T-helper 9 cell (primary cell): ENCODE results near the gene WDR35.

Source experiments
- DNase-seq: peaks from one replicate; pipeline ENCODE4 v3.0.0-alpha.2; 2020

WDR35 gene

DNA sequence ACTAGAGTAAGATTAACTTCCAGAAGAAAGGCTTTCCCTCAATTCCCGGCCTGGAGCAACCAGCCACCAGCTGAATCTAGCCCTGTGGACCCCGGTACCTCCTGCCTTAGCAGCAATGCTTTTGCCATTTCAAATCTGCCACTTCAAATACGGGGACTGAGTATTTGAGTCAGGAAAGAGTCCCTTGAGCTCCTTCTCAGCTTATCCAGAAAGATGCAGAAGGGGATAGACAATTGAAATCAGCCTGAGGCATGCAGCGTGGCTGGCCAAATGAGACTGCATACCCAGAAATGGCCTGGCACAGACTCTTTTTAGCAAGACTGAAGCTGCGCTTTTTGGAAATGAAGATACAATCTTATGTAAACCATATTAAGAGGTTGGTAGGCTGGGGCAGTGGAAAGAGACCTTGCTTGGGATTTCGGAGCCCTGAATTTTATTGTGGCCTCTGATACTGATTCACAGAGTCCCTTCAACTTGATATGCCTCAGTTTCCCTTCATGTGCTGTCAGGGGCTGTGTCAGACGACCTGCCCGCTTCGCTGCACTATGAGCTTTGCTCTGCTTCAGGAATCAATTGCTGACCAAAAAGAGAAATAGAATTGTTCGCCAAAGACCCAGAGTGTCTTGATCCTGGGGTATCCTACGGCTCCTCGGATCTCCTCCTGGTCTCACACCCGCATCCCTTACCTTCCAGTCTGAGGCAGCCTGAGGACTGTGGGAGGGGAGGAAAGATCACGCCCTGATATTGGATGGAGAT, 21.5 kb upstream of the WDR35 start:
- DNase-seq = no peak

DNA sequence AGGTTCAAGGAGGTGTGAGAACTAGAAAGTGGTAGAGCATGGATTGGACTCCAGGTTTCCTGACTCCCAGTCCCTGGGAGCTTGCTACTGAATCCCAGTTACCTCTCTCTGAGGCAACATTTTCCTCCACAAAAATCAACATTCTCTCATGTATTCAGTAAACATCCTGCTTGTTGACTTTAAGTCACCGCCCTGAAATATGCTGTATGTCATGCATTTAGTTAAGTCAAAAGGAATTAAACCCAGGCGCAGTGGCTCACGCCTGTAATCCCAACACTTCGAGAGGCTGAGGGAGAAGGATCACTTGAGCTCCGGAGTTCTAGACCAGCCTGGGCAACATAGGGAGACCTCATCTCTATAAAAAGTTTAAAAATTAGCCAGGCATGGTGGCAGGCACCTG, 18.8 kb upstream of the WDR35 start:
- no peak for DNase-seq

- no peak for DNase-seq
These were observed 16.1 kb upstream of the WDR35 start for GRCh38 chr2:20005891-20006470.

DNA sequence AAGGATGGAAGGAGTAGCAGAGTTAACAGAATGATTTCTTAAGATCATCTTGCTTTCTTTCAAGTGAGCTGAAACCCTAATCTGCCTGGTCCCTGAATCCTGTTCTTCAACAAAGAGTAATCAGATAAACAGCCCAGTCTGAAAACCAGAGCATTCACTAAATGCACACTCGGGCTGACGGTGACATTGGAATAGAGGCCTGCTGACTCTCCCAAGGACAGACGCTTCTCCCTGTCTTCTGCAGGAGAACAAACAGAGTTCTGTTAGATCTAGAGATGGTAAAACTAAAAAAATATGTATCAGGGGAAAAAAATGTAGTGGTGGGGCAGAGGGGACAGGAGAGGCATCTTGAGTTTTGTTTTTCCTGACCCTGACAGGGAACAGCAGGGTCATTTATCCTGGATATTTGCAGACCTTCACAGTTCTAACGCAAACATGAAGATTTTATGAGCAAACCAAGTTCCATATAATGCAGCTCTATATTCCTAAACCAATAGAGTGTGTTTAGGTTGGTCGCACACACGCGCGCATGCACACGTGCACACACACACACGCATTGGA, 15.2 kb upstream of the WDR35 start:
- DNase-seq = no peak

DNA sequence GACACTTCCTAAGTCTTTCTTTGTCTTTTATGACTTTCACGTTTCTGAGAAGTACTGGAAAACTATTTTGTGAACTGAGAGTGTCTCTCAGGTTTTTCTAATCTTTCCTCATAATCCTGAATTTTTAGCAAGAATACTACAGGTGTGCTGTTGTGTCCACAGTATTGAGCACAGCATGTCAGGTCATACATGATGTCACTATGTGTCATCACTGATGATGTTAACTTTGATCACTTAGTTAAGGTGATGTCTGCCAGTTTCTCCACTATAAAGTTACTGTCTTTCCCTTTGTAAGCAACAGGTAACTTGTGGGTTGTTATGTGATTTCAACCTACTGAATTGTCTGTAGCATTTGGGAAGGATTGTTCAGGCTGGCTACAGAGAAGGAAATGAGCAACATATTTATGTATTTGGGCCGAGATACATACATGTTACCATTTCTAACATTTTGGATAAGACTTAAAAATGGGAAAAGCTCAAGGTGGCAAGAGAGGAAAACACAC, 11.5 kb upstream of the WDR35 start:
- DNase-seq = no peak

DNA sequence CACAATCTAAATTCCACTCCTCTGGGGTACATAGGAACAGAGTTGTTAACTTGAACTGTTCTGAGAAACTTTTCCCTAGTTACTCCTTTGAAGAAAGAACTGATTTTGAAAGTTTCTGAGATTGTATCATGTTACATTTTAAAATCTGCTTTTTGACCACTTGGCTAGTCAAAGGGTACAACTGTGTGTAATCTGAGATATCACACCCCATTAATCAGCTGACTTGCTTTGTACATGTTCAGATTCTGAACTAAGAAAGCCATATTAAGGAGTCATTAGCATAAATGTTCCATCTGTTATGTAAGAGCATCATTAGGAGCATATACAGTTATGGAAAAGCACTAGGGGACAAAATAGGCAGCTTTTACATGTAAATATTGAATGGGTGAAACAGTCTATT, 3.8 kb upstream of the WDR35 start:
- no peak for DNase-seq

- DNase-seq = no peak
These were observed 2.0 kb upstream of the WDR35 start for GRCh38 chr2:19991895-19992294.

DNA sequence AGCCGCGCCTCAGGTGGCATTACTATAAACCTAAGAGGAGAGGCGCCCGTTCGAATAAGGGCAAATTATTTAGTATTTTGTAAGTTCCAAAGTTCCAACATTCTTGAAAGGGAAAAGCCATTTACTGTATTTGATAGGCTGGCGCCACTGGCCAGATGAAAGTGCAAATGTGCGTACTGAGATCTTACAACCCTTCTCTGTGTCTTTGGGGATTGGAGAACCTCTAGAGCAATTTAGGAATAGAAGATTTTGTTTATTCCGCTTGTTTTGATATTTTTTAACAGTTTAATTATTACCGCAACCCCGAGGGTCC, 467 bp upstream of the WDR35 start:
- DNase-seq = no peak

DNA sequence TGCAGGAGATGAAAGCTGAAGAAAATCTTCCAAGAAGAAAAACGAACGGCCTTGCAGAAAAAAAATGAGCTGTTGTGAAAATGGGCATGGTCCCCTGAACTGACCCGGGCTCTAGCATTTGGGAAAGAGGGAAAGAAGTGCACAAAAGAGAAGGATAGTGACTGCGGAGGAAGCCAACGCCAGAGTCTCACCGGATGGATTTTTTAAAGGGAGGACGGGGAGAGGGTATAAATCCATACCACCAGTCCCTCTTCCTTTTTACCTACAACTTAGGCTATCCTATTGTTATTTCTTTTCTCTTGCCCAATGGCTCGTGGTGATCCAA, 601 bp downstream of the WDR35 start:
- no peak for DNase-seq

- no peak for DNase-seq
These were observed 1.3 kb downstream of the WDR35 start for GRCh38 chr2:19988600-19988999.

DNA sequence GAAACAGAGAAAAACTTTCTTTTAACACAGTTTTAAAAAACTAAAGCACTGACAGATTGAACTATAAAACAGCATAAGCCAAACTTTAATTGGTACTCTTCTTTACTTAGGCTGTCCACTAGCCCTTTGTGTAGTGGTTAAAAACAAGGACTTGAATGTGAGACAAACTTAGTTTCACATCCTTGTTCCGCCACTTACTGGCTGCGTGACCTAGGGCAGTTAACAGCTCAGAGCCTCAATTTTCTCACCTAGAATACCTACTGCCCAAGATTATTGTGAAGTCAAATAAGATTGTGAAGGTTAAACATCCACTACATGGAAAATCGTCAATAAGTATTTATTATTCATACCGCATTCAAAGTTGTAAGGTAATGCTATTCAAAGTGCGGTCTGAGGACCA, 2.0 kb downstream of the WDR35 start:
- DNase-seq = no peak

GRCh38 chr2:19982268-19982667, 7.6 kb downstream of the WDR35 start:
- DNase-seq = no peak

- DNase-seq = no peak
These were observed 10.0 kb downstream of the WDR35 start for GRCh38 chr2:19979932-19980331.

GRCh38 chr2:19973466-19973865, 16.4 kb downstream of the WDR35 start:
- no peak for DNase-seq

DNA sequence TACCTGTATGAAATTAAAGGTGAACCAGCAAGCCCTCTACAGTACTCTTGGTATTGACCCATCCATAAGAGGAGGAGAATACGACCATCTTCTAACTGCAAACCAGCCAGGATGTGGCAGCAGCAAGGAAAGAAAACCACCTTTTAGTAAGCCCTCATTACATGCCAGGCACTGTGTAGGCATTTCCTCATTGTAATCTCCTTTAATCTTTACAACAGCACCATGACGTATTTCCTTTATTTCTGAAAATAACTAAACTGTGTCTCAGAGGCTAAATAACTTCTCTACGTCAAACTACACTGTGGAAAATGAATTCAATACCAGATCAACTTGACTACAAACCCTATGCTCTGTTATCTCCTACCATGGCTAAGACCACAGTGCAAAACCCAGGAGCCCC, 18.2 kb downstream of the WDR35 start:
- DNase-seq = no peak

DNA sequence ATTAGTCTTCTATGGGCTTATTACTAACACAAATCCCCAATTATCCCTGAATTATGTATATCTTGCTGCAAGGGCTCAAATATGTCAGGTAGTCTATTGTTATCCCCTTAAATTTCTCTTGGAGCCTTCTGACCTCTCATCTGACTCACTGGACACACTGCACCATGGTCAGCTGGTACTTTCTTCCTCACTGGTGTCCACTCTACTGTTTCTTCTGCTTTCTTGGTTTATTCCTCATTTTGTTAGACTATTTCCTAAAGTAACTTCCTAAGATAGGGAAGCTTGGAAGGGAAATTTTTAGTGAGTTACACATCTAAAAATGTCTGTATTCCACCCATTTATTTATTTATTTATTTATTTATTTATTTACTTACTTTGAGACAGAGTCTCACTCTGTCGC, 26.5 kb downstream of the WDR35 start:
- DNase-seq = no peak

DNA sequence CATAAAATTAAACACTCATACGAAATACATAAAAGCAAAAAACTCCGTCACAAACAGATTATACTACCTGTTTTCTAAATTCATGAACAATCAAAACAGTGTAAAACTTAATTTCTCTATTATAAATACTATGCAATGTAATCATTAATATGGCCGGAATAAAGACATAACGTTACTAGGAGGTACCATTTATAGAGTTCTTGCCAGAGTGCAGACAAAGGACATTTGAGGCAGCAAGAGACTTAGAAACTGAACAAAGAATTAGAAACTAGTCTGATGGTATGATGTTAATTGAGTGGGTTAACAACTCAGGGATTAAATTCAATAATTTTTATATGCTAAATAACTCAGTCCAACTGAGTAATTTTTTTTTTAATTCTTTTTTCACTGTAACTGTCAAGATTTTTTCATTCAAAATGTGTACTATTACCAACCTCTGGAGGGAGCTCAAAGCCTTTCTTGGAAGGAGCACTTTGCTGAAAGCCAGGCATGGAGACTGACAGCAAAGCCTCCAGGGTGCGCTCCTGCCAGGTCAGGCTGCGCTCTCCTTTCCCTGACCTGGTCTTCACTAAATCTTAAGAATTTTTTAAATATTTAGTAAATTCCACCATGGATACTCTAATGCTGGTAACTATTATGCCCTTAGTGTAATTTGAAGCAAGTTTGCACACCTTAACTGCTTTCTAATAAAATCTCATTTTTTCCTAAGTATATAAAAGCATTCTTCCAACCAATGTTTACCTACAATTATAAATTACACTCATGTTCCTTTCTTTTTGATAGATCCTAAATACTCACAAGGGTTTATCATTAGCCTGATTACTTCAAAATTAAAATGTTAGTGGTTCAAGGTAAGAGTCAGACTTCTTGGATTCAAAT, 34.1 kb downstream of the WDR35 start:
- DNase-seq = peak; percentile 10

DNA sequence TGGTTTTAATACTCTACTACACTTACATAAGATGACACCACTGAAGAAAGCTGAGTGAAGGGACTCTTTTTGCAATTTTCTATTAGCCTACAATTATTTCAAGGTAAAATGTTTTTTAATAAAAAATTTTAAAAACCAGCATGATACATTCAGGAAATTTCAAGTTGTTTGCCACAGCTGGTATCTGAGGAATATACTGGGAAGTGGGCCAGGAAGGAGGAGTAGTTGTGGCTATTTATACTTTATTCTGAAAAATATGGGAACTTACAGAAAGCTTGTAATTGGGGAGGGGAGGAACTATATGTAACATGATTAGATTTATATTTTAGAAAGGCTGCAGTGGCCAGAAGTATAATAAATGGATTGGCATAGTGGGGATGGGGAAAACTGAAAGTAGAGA, 40.8 kb downstream of the WDR35 start:
- DNase-seq = no peak

GRCh38 chr2:19947184-19947940, 42.5 kb downstream of the WDR35 start:
- no peak for DNase-seq

DNA sequence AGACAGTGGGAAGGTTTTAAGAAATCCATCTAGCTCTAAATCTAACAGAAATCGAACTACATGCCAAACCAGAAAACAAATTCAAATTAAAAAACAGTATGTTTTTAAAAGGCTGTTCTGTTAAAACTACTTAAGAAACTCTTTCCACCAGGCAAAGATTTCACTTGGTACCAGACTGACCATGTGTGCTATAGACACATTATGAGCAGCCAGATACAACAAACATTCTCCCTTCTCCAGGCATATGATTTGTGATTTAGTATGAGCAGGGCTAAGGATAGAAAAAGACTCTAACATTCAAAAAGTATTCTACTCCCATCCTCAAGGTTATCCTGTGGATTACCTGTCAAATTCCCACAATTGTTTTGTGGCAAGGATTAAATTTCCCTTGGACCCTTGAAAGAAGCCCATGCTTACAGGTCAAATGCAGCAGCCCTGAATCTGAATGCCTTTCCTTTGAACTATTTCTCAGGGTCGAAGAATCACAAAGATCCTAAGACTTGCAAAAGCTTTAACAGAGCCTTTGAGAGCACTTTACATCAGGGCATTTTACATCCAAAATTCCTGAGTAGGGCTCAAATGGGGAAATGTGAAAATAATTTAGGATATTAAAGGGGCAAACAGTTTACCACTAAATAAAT, 45.6 kb downstream of the WDR35 start:
- DNase-seq = no peak

DNA sequence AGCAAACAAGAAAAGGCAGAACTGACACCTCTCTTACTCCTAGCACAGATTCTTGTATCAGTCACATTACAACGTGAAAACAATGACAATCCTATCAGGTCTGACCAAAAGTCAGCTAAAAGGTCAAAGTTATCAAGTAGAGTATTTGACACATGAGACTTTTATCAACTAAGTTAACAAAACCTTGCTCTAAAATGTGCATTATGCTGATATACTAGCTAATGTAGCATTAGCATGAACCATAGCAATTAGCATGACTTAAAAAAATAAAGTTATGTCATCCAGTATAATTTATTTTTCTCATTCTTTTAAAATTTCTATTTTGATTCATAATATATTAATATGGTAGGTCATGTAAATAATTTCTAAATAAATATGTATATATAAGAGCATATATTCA, 46.7 kb downstream of the WDR35 start:
- no peak for DNase-seq

GRCh38 chr2:19942199-19942598, 47.7 kb downstream of the WDR35 start:
- no peak for DNase-seq
